H1 (cell line): ENCODE measurements around the gene TCF7L1. TPM values are rescaled to one million over a fixed set of nuclear protein-coding genes. Genes with fewer than 3 reads are reported as not detected.

ENCODE experiments used
- CTCF ChIA-PET: fragments of 300-600 bp; sonication (Branson Sonifier 250); formaldehyde crosslinking; loops from one replicate; lab custom pipeline; 2021; ENCODE audit not compliant: partially characterized antibody; lab: Charles Lee
- POLR2A ChIA-PET: fragments of 300-600 bp; sonication (Branson Sonifier 250); formaldehyde crosslinking; loops from one replicate; lab custom pipeline; 2021; ENCODE audit warnings: inconsistent platforms; ENCODE audit not compliant: partially characterized antibody; lab: Charles Lee
- DNase-seq, 2 experiments: peaks; one replicate each; pipeline versions ENCODE4 v3.0.0 to v3.0.0-alpha.2; 2010 to 2022; ENCODE audit warnings: low spot score in 2 of 2, low read depth in 1 of 2, mixed read lengths in 1 of 2
- FAIRE-seq: peaks from 2 replicates; lab custom pipeline; 2011; peaks lifted over from hg19 to GRCh38; lab: Jason Lieb, UNC
- H2AFZ ChIP-seq: 2 replicates; pipeline ENCODE4 v1.8.1; 2012; ENCODE audit warnings: low read length, inconsistent platforms
- H2AK5ac ChIP-seq: 2 replicates; pipeline ENCODE4 v1.6.1; 2013; ENCODE audit warnings: low read depth, low read length
- H2BK120ac ChIP-seq: replicated peaks from 2 replicates; pipeline ENCODE3; 2013; ENCODE audit warnings: low read depth, low read length, inconsistent platforms
- H2BK12ac ChIP-seq: 2 replicates; pipeline ENCODE4 v1.6.1; 2013; ENCODE audit warnings: low read depth, low read length
- H2BK15ac ChIP-seq: 2 replicates; pipeline ENCODE4 v1.6.1; 2013; ENCODE audit warnings: low read length
- H2BK20ac ChIP-seq: 2 replicates; pipeline ENCODE4 v1.6.1; 2013; ENCODE audit warnings: low read length
- H2BK5ac ChIP-seq: 2 replicates; pipeline ENCODE4 v1.6.1; 2013; ENCODE audit warnings: low read depth, low read length
- H3K14ac ChIP-seq: 2 replicates; pipeline ENCODE4 v1.6.1; 2013; ENCODE audit warnings: inconsistent platforms; ENCODE audit not compliant: insufficient read length
- H3K18ac ChIP-seq: 2 replicates; pipeline ENCODE4 v1.6.1; 2013; ENCODE audit warnings: low read length; ENCODE audit errors: extremely low read depth
- H3K23ac ChIP-seq: 2 replicates; pipeline ENCODE4 v1.6.1; 2013; ENCODE audit warnings: inconsistent platforms; ENCODE audit not compliant: insufficient read length
- H3K23me2 ChIP-seq: 2 replicates; pipeline ENCODE4 v1.6.1; 2013; ENCODE audit warnings: low read depth, low read length
- H3K27ac ChIP-seq: 2 replicates; pipeline ENCODE4 v1.6.1; 2011; ENCODE audit warnings: low read depth, low read length, inconsistent platforms
- H3K27me3 ChIP-seq, 4 experiments: replicated peaks in 1 of 4; 1 replicate in 1 of 4; 2 replicates in 3 of 4; pipeline versions ENCODE4 v1.6.1 to v1.8.1; 2011 to 2013; ENCODE audit warnings: low read length in 3 of 4, mild to moderate bottlenecking in 3 of 4, inconsistent platforms in 2 of 4, mixed read lengths in 2 of 4, moderate library complexity in 1 of 4; ENCODE audit not compliant: control insufficient read depth in 3 of 4, insufficient read depth in 3 of 4; ENCODE audit errors: extremely low read depth in 1 of 4
- H3K36me3 ChIP-seq, 4 experiments: 2 replicates each; pipeline versions ENCODE4 v1.6.1 to v1.8.1; 2011 to 2013; ENCODE audit warnings: mild to moderate bottlenecking in 4 of 4, low read length in 3 of 4, moderate library complexity in 2 of 4, control low read depth in 1 of 4, inconsistent platforms in 1 of 4; ENCODE audit not compliant: insufficient read depth in 4 of 4, control insufficient read depth in 2 of 4
- H3K4ac ChIP-seq: replicated peaks from 2 replicates; pipeline ENCODE3; 2013; ENCODE audit warnings: low read length, low read depth, mixed read lengths, inconsistent platforms; ENCODE audit not compliant: insufficient read length
- H3K4me1 ChIP-seq, 4 experiments: replicated peaks in 1 of 4; 1 replicate in 1 of 4; 2 replicates in 3 of 4; pipeline versions ENCODE4 v1.6.1 to v1.8.1; 2011 to 2013; ENCODE audit warnings: low read length in 3 of 4, inconsistent platforms in 2 of 4, mixed read lengths in 1 of 4; ENCODE audit not compliant: insufficient read depth in 4 of 4, control insufficient read depth in 3 of 4
- H3K4me2 ChIP-seq, 2 experiments: 2 replicates each; pipeline versions ENCODE4 v1.6.1 to v1.8.1; 2011 to 2013; ENCODE audit warnings: low read depth in 2 of 2, low read length in 2 of 2, control low read depth in 1 of 2, inconsistent platforms in 1 of 2, mild to moderate bottlenecking in 1 of 2; ENCODE audit not compliant: insufficient read depth in 1 of 2
- H3K4me3 ChIP-seq, 4 experiments: fragments of 200-600, 300-600 bp in 1 of 4; sonication (generic), shearing (Covaris generic), sonication (Bioruptor Twin) in 1 of 4; 2 replicates each; pipeline versions ENCODE4 v1.5.1 to v1.8.1; 2011 to 2016; ENCODE audit warnings: low read length in 4 of 4, low read depth in 3 of 4, control low read depth in 2 of 4, inconsistent platforms in 2 of 4, mild to moderate bottlenecking in 2 of 4, mixed read lengths in 1 of 4, moderate library complexity in 1 of 4; ENCODE audit not compliant: insufficient read depth in 2 of 4; ENCODE audit errors: extremely low read depth in 1 of 4
- H3K56ac ChIP-seq: replicated peaks from 2 replicates; pipeline ENCODE3; 2013; ENCODE audit warnings: low read depth, mild to moderate bottlenecking, mixed read lengths, low read length, inconsistent platforms; ENCODE audit not compliant: insufficient read length
- H3K79me1 ChIP-seq: 2 replicates; pipeline ENCODE4 v1.6.1; 2013; ENCODE audit warnings: low read depth, low read length, control low read depth
- H3K79me2 ChIP-seq, 2 experiments: 2 replicates each; pipeline versions ENCODE4 v1.6.1 to v1.8.1; 2012 to 2013; ENCODE audit warnings: low read length in 2 of 2, mild to moderate bottlenecking in 2 of 2, inconsistent platforms in 1 of 2; ENCODE audit not compliant: insufficient read depth in 2 of 2, control insufficient read depth in 1 of 2
- H3K9ac ChIP-seq, 4 experiments: replicated peaks in 1 of 4; 1 replicate in 1 of 4; 2 replicates in 3 of 4; pipeline versions ENCODE4 v1.6.1 to v1.8.1; 2011 to 2013; ENCODE audit warnings: low read depth in 3 of 4, low read length in 3 of 4, control low read depth in 2 of 4, mild to moderate bottlenecking in 2 of 4, moderate library complexity in 2 of 4, inconsistent platforms in 1 of 4; ENCODE audit errors: extremely low read depth in 1 of 4
- H3K9me3 ChIP-seq, 2 experiments: 2 replicates each; pipeline versions ENCODE4 v1.6.1 to v1.8.1; 2012 to 2013; ENCODE audit warnings: mild to moderate bottlenecking in 2 of 2, moderate library complexity in 2 of 2, control low read depth in 1 of 2, inconsistent platforms in 1 of 2, low read depth in 1 of 2, low read length in 1 of 2, mixed read lengths in 1 of 2; ENCODE audit not compliant: insufficient read depth in 2 of 2
- H4K20me1 ChIP-seq, 2 experiments: replicated peaks in 1 of 2; 2 replicates each; pipeline versions ENCODE3 to v1.8.1; 2011 to 2013; ENCODE audit warnings: inconsistent platforms in 2 of 2, low read length in 2 of 2, mild to moderate bottlenecking in 1 of 2; ENCODE audit not compliant: insufficient read depth in 2 of 2, control insufficient read depth in 1 of 2
- H4K5ac ChIP-seq: 2 replicates; pipeline ENCODE4 v1.6.1; 2013; ENCODE audit warnings: low read length, low read depth, mixed read lengths, inconsistent platforms; ENCODE audit not compliant: insufficient read length
- H4K8ac ChIP-seq: 2 replicates; pipeline ENCODE4 v1.8.0; 2013; ENCODE audit warnings: mild to moderate bottlenecking, moderate library complexity, low read length, inconsistent platforms; ENCODE audit not compliant: insufficient read depth; ENCODE audit errors: extremely low read depth
- H4K91ac ChIP-seq: replicated peaks from 2 replicates; pipeline ENCODE3; 2013; ENCODE audit warnings: low read length, mixed read lengths, inconsistent platforms; ENCODE audit not compliant: insufficient read length
- ASH2L ChIP-seq: fragments of 200-600, 300-600 bp; sonication (generic); IDR thresholded peaks from one replicate; pipeline ENCODE4 v1.7.1; 2017; ENCODE audit warnings: low read length
- CBX8 ChIP-seq: fragments of 300-800, 300-1000 bp; sonication (generic); IDR thresholded peaks from 2 replicates; pipeline ENCODE4 v1.7.1; 2016; ENCODE audit warnings: low read depth, low read length, borderline replicate concordance
- CREB1 ChIP-seq: IDR thresholded peaks from 2 replicates; pipeline ENCODE4 v1.6.1; 2012; ENCODE audit warnings: inconsistent platforms
- JUN ChIP-seq: IDR thresholded peaks from 2 replicates; pipeline ENCODE4 v1.6.1; 2011; ENCODE audit warnings: low read depth, mild to moderate bottlenecking, improper control_type of control experiment, low read length
- JUND ChIP-seq: IDR thresholded peaks from 2 replicates; pipeline ENCODE4 v1.6.1; 2011; ENCODE audit warnings: mild to moderate bottlenecking, improper control_type of control experiment, low read length
- KDM1A ChIP-seq: fragments of 200-600, 300-600 bp; sonication (generic); IDR thresholded peaks from 2 replicates; pipeline ENCODE4 v1.7.1; 2016; ENCODE audit warnings: mild to moderate bottlenecking, low read length, borderline replicate concordance
- RFX5 ChIP-seq: IDR thresholded peaks from 2 replicates; pipeline ENCODE4 v1.6.1; 2011; ENCODE audit warnings: low read depth, low read length, improper control_type of control experiment, borderline replicate concordance
- SAP30 ChIP-seq: fragments of 300-600 bp; sonication (generic); IDR thresholded peaks from 2 replicates; pipeline ENCODE4 v1.7.1; 2012; ENCODE audit warnings: low read length, moderate library complexity, mild to moderate bottlenecking, inconsistent platforms; ENCODE audit not compliant: insufficient read depth, insufficient replicate concordance
- SP1 ChIP-seq: IDR thresholded peaks from 2 replicates; pipeline ENCODE4 v1.6.1; 2011; ENCODE audit warnings: low read depth, low read length
- SP2 ChIP-seq: IDR thresholded peaks from 2 replicates; pipeline ENCODE4 v1.6.1; 2012; ENCODE audit warnings: mild to moderate bottlenecking, low read length, inconsistent platforms
- SP4 ChIP-seq: IDR thresholded peaks from 2 replicates; pipeline ENCODE4 v1.6.1; 2012; ENCODE audit warnings: low read length, inconsistent platforms
- SUZ12 ChIP-seq: fragments of 200-600 bp; sonication (generic); IDR thresholded peaks from 2 replicates; pipeline ENCODE4 v1.6.1; 2012; ENCODE audit warnings: mild to moderate bottlenecking, inconsistent platforms, low read length, moderate library complexity, mixed read lengths
- TEAD4 ChIP-seq: IDR thresholded peaks from 2 replicates; pipeline ENCODE4 v1.6.1; 2012; ENCODE audit warnings: low read depth, low read length, inconsistent platforms, mixed read lengths
- WGBS, 2 experiments: shearing (Covaris generic) in 1 of 2; methylation state at CpG; one replicate each; pipeline versions ENCODE4 v1.1.6 to v1.1.7; 2013 to 2015; ENCODE audit warnings: low lambda C conversion rate in 2 of 2, mixed read lengths in 2 of 2, inconsistent platforms in 1 of 2, low coverage in 1 of 2, missing lambda C conversion rate in 1 of 2; ENCODE audit not compliant: insufficient replicate concordance in 2 of 2, insufficient coverage in 1 of 2, insufficient read length in 1 of 2; ENCODE audit errors: extremely low coverage in 1 of 2, missing lambda C conversion rate in 1 of 2; 5-methylcytosine and 5-hydroxymethylcytosine counted together
- polyA plus RNA-seq, 7 experiments: library from polyadenylated mRNA; depleted of rRNA in 3 of 7; stranded (reverse) in 5 of 7; unstranded in 2 of 7; fragments of >200 nt in 5 of 7; fragments of 200-250 nt in 2 of 7; gene quantifications; 1 replicate in 5 of 7; 2 replicates in 1 of 7; 4 replicates in 1 of 7; pipeline versions ENCODE4 v1.2.1 to v1.2.3, GENCODE V29; 2011 to 2013; ENCODE audit warnings: missing spikeins in 2 of 7, mixed read lengths in 2 of 7
- total RNA-seq: library from RNA; stranded (reverse); fragmentation: NEBNext Ultra II Directional; extraction: Animal tissue kit (Norgen Biotek cat#: 25700); gene quantifications from 2 replicates; pipeline ENCODE4 v1.2.1, GENCODE V29; 2021
- TF ChIP-seq, protein P1 (sequence below): IDR thresholded peaks from 2 replicates; pipeline ENCODE4 v1.6.1; 2011; ENCODE audit warnings: low read depth, mild to moderate bottlenecking, low read length; ENCODE audit not compliant: insufficient read depth

TCF7L1 gene
- total and polyA plus RNA-seq, 2 of the 8 experiments (the other 6 are each of a cell fraction or from before 2014, with no cell fraction given) = 27.5 to 108 TPM

DNA sequence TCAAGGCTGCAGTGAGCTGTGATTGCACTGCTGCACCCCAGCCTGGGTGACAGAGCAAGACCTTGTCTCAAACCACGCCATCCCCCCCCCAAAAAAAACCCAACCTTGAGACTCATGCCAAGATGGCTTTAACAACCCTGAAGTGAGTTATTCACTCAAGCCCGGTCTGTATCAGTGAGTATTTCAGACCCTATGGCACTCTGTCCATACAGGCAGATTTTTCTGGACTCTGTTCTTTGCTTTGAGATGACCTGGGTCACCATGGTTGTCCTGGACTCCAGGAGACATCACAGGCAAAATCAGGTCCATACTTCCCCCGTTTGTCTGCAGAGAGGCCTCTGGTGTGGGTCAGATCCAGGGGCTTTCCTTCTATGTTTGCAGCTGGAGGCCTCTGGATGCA is 102.9 kb downstream of the TCF7L1 start:
- no peak for FAIRE-seq
- TF ChIP-seq TEAD4 = no peak
- TF ChIP-seq ASH2L = no peak
- no peak for TF ChIP-seq CBX8
- no peak for TF ChIP-seq RFX5
- no peak for TF ChIP-seq SP4
- TF ChIP-seq SAP30 = no peak
- no peak for TF ChIP-seq CREB1
- TF ChIP-seq KDM1A = no peak
- TF ChIP-seq, protein P1, sequence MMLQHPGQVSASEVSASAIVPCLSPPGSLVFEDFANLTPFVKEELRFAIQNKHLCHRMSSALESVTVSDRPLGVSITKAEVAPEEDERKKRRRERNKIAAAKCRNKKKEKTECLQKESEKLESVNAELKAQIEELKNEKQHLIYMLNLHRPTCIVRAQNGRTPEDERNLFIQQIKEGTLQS = no peak
- no peak for TF ChIP-seq SP1
- no peak for TF ChIP-seq SUZ12
- no peak for TF ChIP-seq JUN
- TF ChIP-seq SP2 = no peak
- TF ChIP-seq JUND = no peak

More for the DNA sequence above, 102.9 kb downstream of the TCF7L1 start:
- Histone ChIP-seq H3K27me3 (no peaks in the 10 kb centered on the region), H3K27ac (0 out of 2 replicates have a peak overlapping the region, but pooled peaks have one; percentile 33), H3K23ac (no peak overlapping the region), H4K91ac (no peak overlapping the region), H2AK5ac (peak overlapping the region; percentile 66; the same call in 1 of the 2 replicates), H2BK15ac (0 out of 2 replicates have a peak overlapping the region, but pooled peaks have one; percentile 88), H2BK5ac (peak overlapping the region; percentile 76), H3K4me3 (0 out of 8 replicates have a peak overlapping the region, but pooled peaks of 1 of the 4 experiments have one; percentile 14), H3K18ac (peak overlapping the region; percentile 15; the same call in 1 of the 2 replicates), H3K79me1 (peaks cover 14% of the 10 kb centered on the region), H2BK12ac (peak overlapping the region; percentile 28; the same call in 1 of the 2 replicates), H3K9ac (no peak overlapping the region), H3K79me2 (peaks cover 0 to 77% of the 10 kb centered on the region in 2 experiments; a peak in 3 of 4 replicates), H3K9me3 (no peaks in the 10 kb centered on the region), H3K14ac (no peak overlapping the region), H2BK120ac (no peak overlapping the region), H4K20me1 (peaks cover 3 to 18% of the 10 kb centered on the region in 2 experiments), H3K4me1 (peaks cover 35 to 61% (median 45%) of the 10 kb centered on the region in 4 experiments), H4K5ac (no peak overlapping the region), H2BK20ac (peak overlapping the region; percentile 81; the same call in 1 of the 2 replicates), H4K8ac (no peak overlapping the region), H2AFZ (no peak overlapping the region), H3K23me2 (peaks cover 5% of the 10 kb centered on the region; the same call in 1 of the 2 replicates), H3K36me3 (no peaks in the 10 kb centered on the region; a peak in 1 of 8 replicates), H3K4me2 (peak overlapping the region in 1 of 2 experiments; percentile 56; a peak in 2 of 4 replicates), H3K56ac (no peak overlapping the region), H3K4ac (no peak overlapping the region)
- DNase-seq = no peak
- ChIA-PET CTCF (interaction anchor here (0.6 to 5.4 kb wide), 13 partner anchors 9 to 104 kb away, joined by 3 to 30 read pairs (median 6); no protein-coding TSS in a partner anchor), POLR2A (interaction anchor here (1.0 to 5.8 kb wide), 10 partner anchors 10 to 101 kb away, joined by 3 to 60 read pairs (median 4); no protein-coding TSS in a partner anchor)
- WGBS, 2 experiments = 88% methylated on average over 3 of the region's 3 CpGs; no CpG with 5 or more reads in 1 of the 2 experiments
